Fibroblast of skin of right biceps (primary cell): ENCODE results near the gene IL23R.
"Not testable (repeated sequence)": the region's sequence is repeated elsewhere in the genome, so short reads cannot be mapped to it uniquely, and the experiment has no call there.

Experiments used
- DNase-seq: peaks from one replicate; pipeline ENCODE4 v3.0.0-alpha.2; 2013

The IL23R gene, protein sequence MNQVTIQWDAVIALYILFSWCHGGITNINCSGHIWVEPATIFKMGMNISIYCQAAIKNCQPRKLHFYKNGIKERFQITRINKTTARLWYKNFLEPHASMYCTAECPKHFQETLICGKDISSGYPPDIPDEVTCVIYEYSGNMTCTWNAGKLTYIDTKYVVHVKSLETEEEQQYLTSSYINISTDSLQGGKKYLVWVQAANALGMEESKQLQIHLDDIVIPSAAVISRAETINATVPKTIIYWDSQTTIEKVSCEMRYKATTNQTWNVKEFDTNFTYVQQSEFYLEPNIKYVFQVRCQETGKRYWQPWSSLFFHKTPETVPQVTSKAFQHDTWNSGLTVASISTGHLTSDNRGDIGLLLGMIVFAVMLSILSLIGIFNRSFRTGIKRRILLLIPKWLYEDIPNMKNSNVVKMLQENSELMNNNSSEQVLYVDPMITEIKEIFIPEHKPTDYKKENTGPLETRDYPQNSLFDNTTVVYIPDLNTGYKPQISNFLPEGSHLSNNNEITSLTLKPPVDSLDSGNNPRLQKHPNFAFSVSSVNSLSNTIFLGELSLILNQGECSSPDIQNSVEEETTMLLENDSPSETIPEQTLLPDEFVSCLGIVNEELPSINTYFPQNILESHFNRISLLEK

GRCh38 chr1:67166196-67166595 lies at the start of gene IL23R:
Gene IL23R (plus strand): TSS chr1:67166454. CDS start chr1:67168121, 1,667 bp downstream.
- no peak for DNase-seq

GRCh38 chr1:67118191-67118590 lies 48.1 kb upstream of the IL23R start:
- peak; percentile 14 for DNase-seq

- DNase-seq: no peak
Measured at GRCh38 chr1:67118646-67119045, 47.6 kb upstream of the IL23R start.

DNA sequence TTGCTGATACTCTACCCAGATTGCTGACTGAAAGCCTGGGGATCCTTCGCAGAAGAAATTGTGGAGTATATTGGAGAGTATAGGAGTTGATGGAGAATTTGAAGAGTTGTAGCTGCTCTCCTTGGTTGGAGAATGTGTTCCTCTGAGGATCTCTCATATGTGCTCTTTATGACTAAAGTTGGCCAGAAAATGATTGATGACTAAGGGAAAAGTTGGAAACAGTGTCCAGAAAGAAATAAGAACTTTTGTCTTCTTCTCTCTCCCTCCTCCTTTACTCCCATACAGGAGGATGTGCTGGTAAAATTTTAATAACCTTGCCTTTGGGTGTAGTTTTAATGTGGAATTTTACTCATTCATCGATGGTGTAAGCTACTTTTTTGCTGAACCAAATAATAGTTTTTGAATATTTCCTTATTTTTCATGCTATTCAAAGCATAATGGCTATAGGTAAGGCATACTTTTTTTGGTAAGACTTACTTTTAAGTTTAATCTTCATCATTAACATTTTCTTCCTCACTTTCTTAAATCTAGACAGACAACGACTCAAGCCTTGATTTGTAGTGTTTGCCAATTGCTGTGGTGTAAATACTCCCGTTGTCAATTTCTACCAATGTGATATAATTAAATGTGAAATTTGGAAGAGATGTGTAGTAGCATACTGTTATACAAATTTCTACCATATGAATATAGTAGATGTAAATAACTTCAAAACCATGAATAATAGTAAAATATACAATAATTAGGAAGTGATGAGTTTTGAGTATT lies 45.2 kb upstream of the IL23R start:
- no peak for DNase-seq

- DNase-seq: no peak
Measured at GRCh38 chr1:67124455-67124854, 41.8 kb upstream of the IL23R start.

DNA sequence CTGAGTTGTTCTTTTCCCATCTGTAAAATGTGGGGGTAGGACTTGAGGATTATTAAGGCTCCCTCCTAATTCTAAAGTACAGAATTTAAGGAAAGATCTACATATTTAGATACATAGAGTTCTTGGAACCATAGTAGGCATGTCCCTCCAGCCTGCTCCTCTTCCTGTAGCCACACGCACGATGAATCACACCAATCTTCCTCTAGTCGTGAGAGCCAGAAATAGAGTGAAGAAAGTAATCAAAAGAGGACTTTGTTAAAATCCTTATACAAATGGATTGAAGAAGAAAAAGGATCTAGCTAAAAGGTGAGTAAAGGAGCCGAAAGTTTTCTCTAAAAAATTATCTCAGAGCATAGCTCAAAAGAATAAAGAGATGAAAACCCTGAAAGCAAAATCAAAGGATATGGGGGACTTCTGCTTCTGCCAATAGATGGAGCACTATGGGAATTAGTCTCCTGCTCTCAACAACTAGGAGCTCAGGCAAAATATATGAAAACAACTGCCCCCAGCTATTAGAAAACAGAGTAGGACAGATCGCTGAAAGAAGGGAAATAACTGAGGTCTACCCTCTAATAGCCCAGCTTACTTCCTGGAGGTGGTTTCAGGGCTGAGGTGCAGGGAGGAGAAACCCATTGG lies 40.0 kb upstream of the IL23R start:
- peak; percentile 13 for DNase-seq

DNA sequence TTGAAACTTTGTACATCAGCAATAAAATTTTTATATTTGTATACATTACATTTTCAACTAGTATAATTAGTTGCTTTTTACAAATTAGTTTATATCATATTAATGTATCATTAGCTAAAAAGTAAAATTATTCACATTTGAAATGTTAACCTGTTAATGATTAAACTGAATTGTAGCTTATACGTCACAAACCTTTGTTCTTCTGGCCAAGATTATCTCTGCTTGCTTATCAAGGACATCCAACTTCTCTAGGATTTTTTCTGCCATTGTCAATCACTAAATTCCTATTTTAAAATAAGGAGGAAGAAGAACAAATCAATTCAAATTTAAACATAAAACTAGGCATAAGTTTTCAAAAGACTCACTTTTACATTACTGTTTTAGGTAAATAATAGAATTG lies 39.3 kb upstream of the IL23R start:
- no peak for DNase-seq

DNA sequence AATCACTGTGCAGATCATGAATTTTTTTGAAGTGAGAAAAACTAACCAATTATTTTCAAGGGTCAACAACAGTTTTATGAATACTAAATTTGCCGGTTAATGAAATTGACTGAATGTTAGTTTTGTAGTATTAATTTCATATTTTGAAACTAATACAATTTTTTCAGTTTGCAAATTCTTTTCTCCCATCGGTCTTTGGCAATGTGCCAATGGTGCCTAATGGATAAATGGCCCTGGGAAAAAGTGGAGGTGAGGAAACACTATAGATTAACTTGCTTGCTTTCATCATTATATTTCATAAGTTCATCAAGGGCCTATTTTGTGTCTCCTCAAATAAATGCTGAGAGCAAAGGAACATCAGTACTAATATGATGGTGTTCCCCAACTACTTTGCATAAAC lies 35.6 kb upstream of the IL23R start:
- no peak for DNase-seq

- no peak for DNase-seq
Measured at GRCh38 chr1:67133177-67133576, 33.1 kb upstream of the IL23R start.

GRCh38 chr1:67134695-67135094 lies 31.6 kb upstream of the IL23R start, which contains the start of gene C1orf141:
Gene C1orf141 (minus strand): TSS chr1:67134970. CDS start chr1:67127240, 7,730 bp downstream.
- DNase-seq: peak; percentile 37

GRCh38 chr1:67135354-67135753 lies 30.9 kb upstream of the IL23R start:
- peak; percentile 88 for DNase-seq

GRCh38 chr1:67137307-67137753 lies 28.9 kb upstream of the IL23R start:
- DNase-seq: no peak

DNA sequence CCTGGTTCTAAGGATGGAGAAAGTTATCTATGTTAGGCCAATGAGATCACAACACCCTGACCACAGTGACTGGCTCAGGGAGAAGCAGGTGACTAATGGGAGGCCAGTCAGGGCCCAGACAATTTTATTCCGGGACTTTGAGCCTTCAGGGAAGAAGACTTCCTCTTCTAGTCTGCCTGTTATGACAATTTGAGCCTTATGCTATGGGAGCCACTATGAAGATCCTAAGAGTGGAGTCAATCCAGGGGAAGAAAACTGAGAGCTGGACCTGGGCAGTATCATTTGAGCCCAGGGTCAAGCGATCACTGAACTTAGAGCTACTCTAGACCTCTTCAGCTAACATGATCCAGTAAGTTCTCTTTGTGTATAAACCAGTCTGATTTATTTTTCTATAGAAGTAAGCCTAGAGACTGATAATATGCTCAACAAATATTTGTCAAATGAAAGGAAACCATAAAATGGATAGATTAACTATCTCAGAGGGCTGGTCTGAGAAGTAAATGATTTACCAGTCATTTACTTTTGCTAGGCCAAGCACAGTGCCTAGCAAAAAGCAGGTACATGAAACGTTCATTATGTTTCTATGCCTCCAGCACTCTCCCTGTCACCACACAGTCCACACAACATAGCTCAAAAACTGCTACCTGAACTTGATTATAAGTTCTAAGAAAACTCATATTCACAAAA lies 27.3 kb upstream of the IL23R start:
- no peak for DNase-seq

DNA sequence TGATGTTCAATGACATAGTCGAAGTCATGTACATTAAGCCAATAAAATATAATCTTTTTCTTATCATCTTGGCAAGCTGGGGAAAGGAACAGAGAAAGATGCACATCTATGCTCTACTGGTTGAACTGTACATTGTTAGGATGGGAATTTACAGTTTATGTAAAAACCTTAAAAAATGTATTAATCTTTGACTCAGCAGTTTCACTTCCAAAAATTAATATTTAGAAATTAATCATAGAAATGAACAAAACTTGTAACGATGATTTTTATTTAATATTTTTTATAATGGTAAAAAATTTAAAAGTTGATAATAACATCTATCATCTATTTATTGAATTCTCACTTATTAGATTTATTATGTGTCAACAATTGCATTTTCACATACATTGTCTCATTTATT lies 25.8 kb upstream of the IL23R start:
- DNase-seq: no peak

GRCh38 chr1:67141832-67142231 lies 24.4 kb upstream of the IL23R start:
- DNase-seq: not testable (repeated sequence)

DNA sequence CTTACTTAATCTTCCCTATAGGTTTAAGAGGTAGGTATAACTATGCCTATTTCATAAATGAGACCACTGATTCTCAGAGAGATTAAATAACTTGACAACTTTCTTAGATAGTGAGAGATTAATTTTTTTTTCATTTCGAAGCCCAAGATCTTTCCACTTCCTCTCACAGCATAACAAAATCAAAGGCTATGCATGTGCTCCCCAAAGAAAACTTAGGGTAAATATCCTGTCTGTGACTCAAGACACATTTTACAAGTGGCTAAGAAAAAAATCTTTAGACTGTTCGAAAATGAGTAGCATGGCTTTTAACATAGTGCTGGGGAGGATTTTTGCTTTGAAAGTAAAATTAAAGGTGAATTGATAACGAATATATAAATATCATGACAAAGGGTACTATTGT lies 23.3 kb upstream of the IL23R start:
- no peak for DNase-seq

DNA sequence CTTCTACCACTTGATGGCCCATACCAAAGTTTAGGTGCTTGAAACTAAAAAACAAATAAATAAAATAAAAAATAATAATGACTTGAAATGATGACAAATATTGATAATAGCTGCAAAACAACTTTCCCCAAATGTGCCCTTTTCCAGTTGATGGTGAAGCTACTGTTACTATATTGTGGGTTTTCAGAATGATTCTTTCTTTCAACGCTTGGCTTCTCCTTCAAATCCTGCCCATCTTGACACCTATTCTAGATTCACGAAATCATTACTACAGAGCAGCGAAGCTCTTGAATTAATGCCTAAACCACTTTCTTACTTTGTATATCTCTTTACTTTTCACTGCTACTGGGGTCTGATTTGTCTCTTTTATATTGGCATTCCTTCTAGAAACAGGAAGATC lies 22.3 kb upstream of the IL23R start:
- DNase-seq: no peak

DNA sequence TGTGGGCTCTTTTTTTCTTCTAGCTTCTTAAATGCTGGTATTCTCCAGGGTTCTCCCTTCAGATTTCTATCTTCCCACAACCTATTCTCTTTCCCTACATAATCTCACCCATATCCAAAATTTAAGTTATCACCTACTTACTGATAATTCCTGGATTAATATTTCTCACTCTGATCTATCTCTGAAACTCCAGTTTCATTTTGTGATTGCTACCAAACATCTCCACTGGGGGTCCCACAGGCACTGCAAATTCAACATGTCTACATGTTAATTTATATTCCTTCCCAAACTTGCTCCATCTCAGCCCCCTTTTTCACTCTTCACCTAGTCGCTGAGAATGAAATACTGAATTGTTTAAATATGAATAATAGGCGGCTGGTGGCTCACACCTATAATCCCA lies 21.6 kb upstream of the IL23R start:
- DNase-seq: no peak

- DNase-seq: no peak
Measured at GRCh38 chr1:67146101-67146500, 20.2 kb upstream of the IL23R start.

- DNase-seq: no peak
Measured at GRCh38 chr1:67146539-67146938, 19.7 kb upstream of the IL23R start.

- not testable (repeated sequence) for DNase-seq
Measured at GRCh38 chr1:67147973-67148372, 18.3 kb upstream of the IL23R start.

GRCh38 chr1:67148516-67149178 lies 17.6 kb upstream of the IL23R start:
- no peak for DNase-seq
